Endodermal cell (in vitro differentiated cells): ENCODE results near the gene RCOR3. TPM values are rescaled to one million over a fixed set of nuclear protein-coding genes. Genes with fewer than 3 reads are reported as not detected.

Experiments used
- DNase-seq: peaks from one replicate; pipeline ENCODE4 v3.0.0-alpha.2; 2017
- H3K27ac ChIP-seq: 2 replicates; pipeline ENCODE4 v1.5.1; 2013; ENCODE audit warnings: mild to moderate bottlenecking, low read depth, low read length, moderate library complexity
- H3K27me3 ChIP-seq: 2 replicates; pipeline ENCODE4 v1.6.1; 2013; ENCODE audit warnings: mild to moderate bottlenecking, low read length, moderate library complexity; ENCODE audit not compliant: insufficient read depth, control insufficient read depth, poor library complexity, severe bottlenecking
- H3K36me3 ChIP-seq: 2 replicates; pipeline ENCODE4 v1.7.0; 2013; ENCODE audit warnings: mild to moderate bottlenecking, low read length, moderate library complexity; ENCODE audit not compliant: control insufficient read depth, insufficient read depth
- H3K4me1 ChIP-seq: one replicate; pipeline ENCODE4 v1.7.0; 2013; ENCODE audit warnings: low read length; ENCODE audit not compliant: control insufficient read depth, insufficient read depth
- H3K4me3 ChIP-seq: 2 replicates; pipeline ENCODE4 v1.5.1; 2013; ENCODE audit warnings: mild to moderate bottlenecking, low read length, moderate library complexity
- H3K9ac ChIP-seq: 2 replicates; pipeline ENCODE4 v1.6.1; 2013; ENCODE audit warnings: mild to moderate bottlenecking, low read length, moderate library complexity; ENCODE audit not compliant: poor library complexity, severe bottlenecking; ENCODE audit errors: extremely low read depth
- H3K9me3 ChIP-seq: 2 replicates; pipeline ENCODE4 v1.6.1; 2013; ENCODE audit warnings: mild to moderate bottlenecking, low read length, moderate library complexity; ENCODE audit not compliant: control insufficient read depth
- H3K27ac Mint-ChIP-seq: 2 replicates; pipeline ENCODE4 v1.8.0; 2020; ENCODE audit warnings: mixed read lengths
- H3K27me3 Mint-ChIP-seq: 2 replicates; pipeline ENCODE4 v1.8.0; 2021; ENCODE audit warnings: mild to moderate bottlenecking, mixed read lengths; ENCODE audit not compliant: insufficient read depth
- H3K36me3 Mint-ChIP-seq: 2 replicates; pipeline ENCODE4 v1.8.0; 2020; ENCODE audit warnings: low read depth, mixed read lengths
- H3K4me1 Mint-ChIP-seq: 2 replicates; pipeline ENCODE4 v1.8.0; 2020; ENCODE audit warnings: mixed read lengths
- H3K4me3 Mint-ChIP-seq: 2 replicates; pipeline ENCODE4 v1.8.0; 2020; ENCODE audit warnings: mild to moderate bottlenecking, moderate library complexity, mixed read lengths
- H3K9me3 Mint-ChIP-seq: 2 replicates; pipeline ENCODE4 v1.8.0; 2020; ENCODE audit warnings: mild to moderate bottlenecking, mixed read lengths
- WGBS, 2 experiments: methylation state at CpG; one replicate each; pipeline versions ENCODE4 v1.1.5 to v1.1.7; 2013; ENCODE audit warnings: missing lambda C conversion rate in 2 of 2, mixed read lengths in 1 of 2; ENCODE audit not compliant: insufficient coverage in 1 of 2, insufficient read length in 1 of 2; 5-methylcytosine and 5-hydroxymethylcytosine counted together
- total RNA-seq, 2 donors: library from RNA; stranded (reverse); fragmentation: NEBNext Ultra II Directional in 1 of 2; extraction: Animal tissue kit (Norgen Biotek cat#: 25700) in 1 of 2; gene quantifications; 2 replicates in 1 of 2; 3 replicates in 1 of 2; pipeline ENCODE4 v1.2.1, GENCODE V29; 2021
- TF ChIP-seq, protein P1 (sequence below): fragments of 200-600 bp; sonication (generic); conservative IDR thresholded peaks from 2 replicates; pipeline ENCODE4 v1.5.0; 2021; ENCODE audit warnings: antibody characterized with exemption, mild to moderate bottlenecking

The RCOR3 gene
- total RNA-seq, 2 donors from 2014 or later, result 133 to 134 TPM

DNA sequence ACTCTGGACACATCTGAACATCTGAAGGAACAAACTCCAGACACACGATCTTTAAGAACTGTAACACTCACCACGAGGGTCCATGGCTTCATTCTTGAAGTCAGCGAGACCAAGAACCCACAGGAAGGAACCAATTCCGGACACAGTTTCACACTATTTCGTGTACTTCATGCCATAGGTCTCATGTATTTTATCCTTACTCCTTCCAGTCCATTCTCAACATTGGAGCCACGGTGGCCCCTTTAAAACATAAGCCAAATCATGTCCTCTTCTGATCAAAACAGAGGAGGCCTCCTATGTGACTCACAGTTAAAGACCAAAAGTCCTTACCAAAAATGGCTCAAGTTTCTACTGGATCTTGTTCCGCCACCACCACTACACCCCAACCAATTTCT is 29.8 kb upstream of the RCOR3 start:
- H3K36me3 ChIP-seq, result no peaks in the 10 kb centered on the region
- H3K27ac Mint-ChIP-seq, result no peak overlapping the region
- 93% methylated on average over 3 to 7 of the region's 7 CpGs for WGBS, 2 experiments
- DNase-seq, result no peak
- H3K4me3 Mint-ChIP-seq, result no peak overlapping the region
- peaks cover 7% of the 10 kb centered on the region for H3K9me3 Mint-ChIP-seq
- H3K9ac ChIP-seq, result no peak overlapping the region
- peaks cover 19% of the 10 kb centered on the region for H3K4me1 Mint-ChIP-seq
- H3K36me3 Mint-ChIP-seq, result no peaks in the 10 kb centered on the region
- peaks cover 8% of the 10 kb centered on the region for H3K4me1 ChIP-seq
- TF ChIP-seq, protein P1, sequence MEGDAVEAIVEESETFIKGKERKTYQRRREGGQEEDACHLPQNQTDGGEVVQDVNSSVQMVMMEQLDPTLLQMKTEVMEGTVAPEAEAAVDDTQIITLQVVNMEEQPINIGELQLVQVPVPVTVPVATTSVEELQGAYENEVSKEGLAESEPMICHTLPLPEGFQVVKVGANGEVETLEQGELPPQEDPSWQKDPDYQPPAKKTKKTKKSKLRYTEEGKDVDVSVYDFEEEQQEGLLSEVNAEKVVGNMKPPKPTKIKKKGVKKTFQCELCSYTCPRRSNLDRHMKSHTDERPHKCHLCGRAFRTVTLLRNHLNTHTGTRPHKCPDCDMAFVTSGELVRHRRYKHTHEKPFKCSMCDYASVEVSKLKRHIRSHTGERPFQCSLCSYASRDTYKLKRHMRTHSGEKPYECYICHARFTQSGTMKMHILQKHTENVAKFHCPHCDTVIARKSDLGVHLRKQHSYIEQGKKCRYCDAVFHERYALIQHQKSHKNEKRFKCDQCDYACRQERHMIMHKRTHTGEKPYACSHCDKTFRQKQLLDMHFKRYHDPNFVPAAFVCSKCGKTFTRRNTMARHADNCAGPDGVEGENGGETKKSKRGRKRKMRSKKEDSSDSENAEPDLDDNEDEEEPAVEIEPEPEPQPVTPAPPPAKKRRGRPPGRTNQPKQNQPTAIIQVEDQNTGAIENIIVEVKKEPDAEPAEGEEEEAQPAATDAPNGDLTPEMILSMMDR, result no peak
- H3K27me3 Mint-ChIP-seq, result no peaks in the 10 kb centered on the region
- H3K4me3 ChIP-seq, result no peak overlapping the region
- peaks cover 5% of the 10 kb centered on the region for H3K9me3 ChIP-seq
- H3K27me3 ChIP-seq, result no peaks in the 10 kb centered on the region
- H3K27ac ChIP-seq, result no peak overlapping the region

DNA sequence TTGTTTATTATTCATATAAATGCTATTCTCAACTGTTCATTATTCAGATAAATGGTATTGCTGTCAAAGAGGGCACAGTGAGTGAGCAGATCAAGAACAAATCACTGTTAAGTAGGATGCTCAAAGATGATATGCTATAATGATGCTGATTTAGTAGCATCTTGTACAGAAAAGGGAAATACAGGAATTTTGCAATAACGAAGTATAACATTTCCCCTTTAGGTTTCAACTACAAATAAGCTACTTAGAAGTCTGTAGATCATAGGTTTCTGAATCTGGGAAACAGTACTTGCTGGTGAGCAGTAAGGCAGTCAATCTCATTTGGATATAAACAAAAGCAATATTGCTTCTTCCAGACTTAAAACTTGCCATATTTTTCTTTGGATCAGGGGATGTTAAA is 27.3 kb upstream of the RCOR3 start:
- no peak for DNase-seq
- WGBS, 2 experiments, result 82% methylated on average over 1 of the region's 1 CpG; no CpG with 5 or more reads in 1 of the 2 experiments
- no peak overlapping the region for H3K27ac Mint-ChIP-seq
- TF ChIP-seq, protein P1, result no peak
- H3K9me3 ChIP-seq, result peaks cover 5% of the 10 kb centered on the region
- no peaks in the 10 kb centered on the region for H3K36me3 Mint-ChIP-seq
- no peaks in the 10 kb centered on the region for H3K27me3 Mint-ChIP-seq
- no peak overlapping the region for H3K4me3 ChIP-seq
- no peaks in the 10 kb centered on the region for H3K4me1 ChIP-seq
- no peak overlapping the region for H3K27ac ChIP-seq
- no peaks in the 10 kb centered on the region for H3K27me3 ChIP-seq
- H3K4me1 Mint-ChIP-seq, result peaks cover 5% of the 10 kb centered on the region
- no peak overlapping the region for H3K9ac ChIP-seq
- no peaks in the 10 kb centered on the region for H3K36me3 ChIP-seq
- H3K4me3 Mint-ChIP-seq, result no peak overlapping the region
- H3K9me3 Mint-ChIP-seq, result peaks cover 7% of the 10 kb centered on the region

DNA sequence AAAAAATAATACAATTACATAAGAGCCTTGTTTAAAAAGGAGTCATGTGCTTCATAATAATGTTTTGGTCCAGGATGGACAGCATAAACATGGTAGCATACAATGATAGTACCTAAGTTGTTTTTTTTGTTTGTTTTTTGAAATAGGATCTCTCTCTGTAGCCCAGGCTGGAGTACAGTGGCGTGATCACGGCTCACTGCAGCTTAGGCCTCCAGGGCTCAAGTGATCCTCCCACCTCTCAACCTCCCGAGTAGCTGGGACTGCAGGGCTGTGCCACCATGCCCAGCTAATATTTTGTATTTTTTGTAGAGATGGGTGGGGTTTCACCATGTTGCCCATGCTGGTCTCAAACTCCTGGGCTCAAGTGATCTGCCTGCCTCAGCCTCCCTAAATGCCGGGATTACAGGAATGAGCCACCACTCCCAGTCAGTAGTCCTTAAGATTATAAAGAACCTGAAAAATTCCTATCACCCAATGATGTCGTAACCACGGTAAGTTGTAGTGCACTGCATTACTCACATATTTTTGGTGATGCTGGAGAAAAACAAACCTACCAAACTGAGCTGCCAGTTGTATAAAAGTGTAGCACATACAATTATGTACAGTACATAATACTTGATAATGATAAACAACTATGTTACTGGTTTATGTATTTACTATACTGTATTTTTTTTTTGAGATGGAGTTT is 22.4 kb upstream of the RCOR3 start:
- no peaks in the 10 kb centered on the region for H3K4me1 Mint-ChIP-seq
- DNase-seq, result no peak
- H3K27me3 Mint-ChIP-seq, result no peaks in the 10 kb centered on the region
- WGBS, 2 experiments, result 85 to 100% methylated on average over 1 to 6 of the region's 6 CpGs
- no peak overlapping the region for H3K4me3 Mint-ChIP-seq
- peaks cover 4% of the 10 kb centered on the region for H3K36me3 Mint-ChIP-seq
- Histone ChIP-seq H3K9me3 (peaks cover 9% of the 10 kb centered on the region), H3K4me3 (no peak overlapping the region), H3K36me3 (no peaks in the 10 kb centered on the region), H3K27ac (no peak overlapping the region), H3K4me1 (no peaks in the 10 kb centered on the region), H3K27me3 (no peaks in the 10 kb centered on the region), H3K9ac (no peak overlapping the region)
- H3K9me3 Mint-ChIP-seq, result peaks cover 13% of the 10 kb centered on the region
- TF ChIP-seq, protein P1, result no peak
- H3K27ac Mint-ChIP-seq, result no peak overlapping the region
